K562 (cell line): Measurements from ENCODE around the gene ABCB4. TPM values are rescaled to one million over a fixed set of nuclear protein-coding genes. Genes with fewer than 3 reads are reported as not detected.

Experiments used
- ARID1B ChIP-seq: fragments of 450-650 bp; IDR thresholded peaks from 2 replicates; pipeline ENCODE4 v1.6.1; 2016; ENCODE audit warnings: antibody characterized with exemption, mild to moderate bottlenecking, inconsistent platforms
- BRF1 ChIP-seq: IDR thresholded peaks from 3 replicates; pipeline ENCODE4 v1.6.1; 2011; ENCODE audit warnings: borderline replicate concordance, mild to moderate bottlenecking; ENCODE audit not compliant: insufficient read length; ENCODE audit errors: extremely low read depth
- CBFB ChIP-seq: sonication (generic); formaldehyde crosslinking; IDR thresholded peaks from 2 replicates; pipeline ENCODE4 v1.4.0; 2020; ENCODE audit warnings: mild to moderate bottlenecking, missing genetic modification reagents
- CCNT2 ChIP-seq: IDR thresholded peaks from 2 replicates; pipeline ENCODE4 v1.6.1; 2011; ENCODE audit warnings: borderline replicate concordance, low read depth, mild to moderate bottlenecking, moderate library complexity, mixed read lengths, low read length; ENCODE audit not compliant: insufficient read length; ENCODE audit errors: extremely low read depth
- IRF9 ChIP-seq: fragments of 450-650 bp; IDR thresholded peaks from 2 replicates; pipeline ENCODE4 v1.6.1; 2016; ENCODE audit warnings: missing biosample characterization, missing genetic modification characterization
- MAFG ChIP-seq: fragments of 450-650 bp; conservative IDR thresholded peaks from 2 replicates; pipeline ENCODE4 v1.6.1; 2016; ENCODE audit warnings: missing genetic modification characterization, missing compliant biosample characterization
- MCM2 ChIP-seq: fragments of 450-650 bp; IDR thresholded peaks from 2 replicates; pipeline ENCODE4 v1.6.1; 2017; ENCODE audit warnings: low read depth, mild to moderate bottlenecking
- MEF2D ChIP-seq: conservative IDR thresholded peaks from 2 replicates; pipeline ENCODE4 v1.6.1; 2016; ENCODE audit warnings: low read depth, missing genetic modification characterization, missing compliant biosample characterization
- MEIS2 ChIP-seq: fragments of 450-650 bp; IDR thresholded peaks from 2 replicates; pipeline ENCODE4 v1.6.1; 2014; ENCODE audit warnings: mild to moderate bottlenecking; ENCODE audit not compliant: partially characterized antibody
- NFE2 ChIP-seq: IDR thresholded peaks from 2 replicates; pipeline ENCODE4 v1.6.1; 2014; ENCODE audit warnings: antibody characterized with exemption, low read depth
- PML ChIP-seq: IDR thresholded peaks from 2 replicates; pipeline ENCODE4 v1.6.1; 2012; ENCODE audit warnings: low read length, inconsistent platforms
- SIN3A ChIP-seq, 2 experiments: fragments of 150-350 bp in 1 of 2; IDR thresholded peaks; 2 replicates each; pipeline ENCODE4 v1.6.1; 2011 to 2016; ENCODE audit warnings: borderline replicate concordance in 2 of 2, low read depth in 2 of 2, low read length in 2 of 2, mild to moderate bottlenecking in 2 of 2, moderate library complexity in 2 of 2; ENCODE audit not compliant: control insufficient read depth in 1 of 2
- WHSC1 ChIP-seq: IDR thresholded peaks from one replicate; pipeline ENCODE4 v1.6.1; 2012; ENCODE audit warnings: low read length, control low read depth, inconsistent platforms
- ZNF140 ChIP-seq: fragments of 250-450 bp; sonication (Bioruptor Pico); IDR thresholded peaks from 2 replicates; pipeline ENCODE4 v1.8.0; 2021; ENCODE audit warnings: moderate library complexity, mild to moderate bottlenecking, inconsistent platforms
- ZNF77 ChIP-seq: fragments of 250-450 bp; sonication (Bioruptor Pico); IDR thresholded peaks from 2 replicates; pipeline ENCODE4 v1.5.0; 2020
- polyA plus RNA-seq, 8 experiments: library from polyadenylated mRNA; depleted of rRNA in 4 of 8; stranded (reverse) in 5 of 8; unstranded in 3 of 8; fragments of >200 nt; fragmentation: Nextera tagmentation in 2 of 8; fragmentation: Illumina TruSeq in 1 of 8; extraction: Ambion mirVana in 2 of 8; extraction: Trizol in 1 of 8; gene quantifications; 2 replicates each; pipeline versions ENCODE4 v1.2.1 to v1.2.3, GENCODE V29; 2011 to 2014; ENCODE audit warnings: inconsistent platforms in 1 of 8, missing spikeins in 1 of 8
- total RNA-seq, 7 experiments: library from RNA; depleted of rRNA in 6 of 7; stranded (reverse); fragments of >200 nt in 6 of 7; fragmentation: Illumina TruSeq in 2 of 7; extraction: Trizol in 2 of 7; gene quantifications; 2 replicates each; pipeline versions ENCODE4 v1.2.1 to v1.2.3, GENCODE V29; 2011 to 2021; ENCODE audit warnings: low replicate concordance in 1 of 7
- TF ChIP-seq, protein P1 (sequence below): fragments of 450-650 bp; IDR thresholded peaks from 2 replicates; pipeline ENCODE4 v1.6.1; 2016; ENCODE audit warnings: mild to moderate bottlenecking, moderate library complexity
- TF ChIP-seq, protein P2 (sequence below): sonication (generic); formaldehyde crosslinking; IDR thresholded peaks from 2 replicates; pipeline ENCODE4 v1.9.0; 2022; ENCODE audit warnings: mild to moderate bottlenecking, missing genetic modification reagents

Gene ABCB4
- total and polyA plus RNA-seq, 9 of the 15 experiments (the other 6 are each of a cell fraction or from before 2014, with no cell fraction given) = 0.06 to 0.73 (median 0.40) TPM

- TF ChIP-seq MEF2D (tag) (no peak), ARID1B (peak; percentile 65), BRF1 (no peak), CCNT2 (no peak), PML (no peak), WHSC1 (no peak), SIN3A (IDR thresholded peaks at IDR 0.05; ENCODE audit: borderline replicate concordance in 2 of 2, control insufficient read depth in 1 of 2, low read depth in 2 of 2, low read length in 2 of 2) (no peak), MCM2 (no peak), IRF9 (no peak), ZNF140 (CRISPR knock-in tag) (no peak), MEIS2 (no peak), CBFB (CRISPR knock-in tag) (no peak), NFE2 (peak; percentile 98), ZNF77 (CRISPR knock-in tag) (no peak), MAFG (peak; percentile 99)
- TF ChIP-seq, protein P1, sequence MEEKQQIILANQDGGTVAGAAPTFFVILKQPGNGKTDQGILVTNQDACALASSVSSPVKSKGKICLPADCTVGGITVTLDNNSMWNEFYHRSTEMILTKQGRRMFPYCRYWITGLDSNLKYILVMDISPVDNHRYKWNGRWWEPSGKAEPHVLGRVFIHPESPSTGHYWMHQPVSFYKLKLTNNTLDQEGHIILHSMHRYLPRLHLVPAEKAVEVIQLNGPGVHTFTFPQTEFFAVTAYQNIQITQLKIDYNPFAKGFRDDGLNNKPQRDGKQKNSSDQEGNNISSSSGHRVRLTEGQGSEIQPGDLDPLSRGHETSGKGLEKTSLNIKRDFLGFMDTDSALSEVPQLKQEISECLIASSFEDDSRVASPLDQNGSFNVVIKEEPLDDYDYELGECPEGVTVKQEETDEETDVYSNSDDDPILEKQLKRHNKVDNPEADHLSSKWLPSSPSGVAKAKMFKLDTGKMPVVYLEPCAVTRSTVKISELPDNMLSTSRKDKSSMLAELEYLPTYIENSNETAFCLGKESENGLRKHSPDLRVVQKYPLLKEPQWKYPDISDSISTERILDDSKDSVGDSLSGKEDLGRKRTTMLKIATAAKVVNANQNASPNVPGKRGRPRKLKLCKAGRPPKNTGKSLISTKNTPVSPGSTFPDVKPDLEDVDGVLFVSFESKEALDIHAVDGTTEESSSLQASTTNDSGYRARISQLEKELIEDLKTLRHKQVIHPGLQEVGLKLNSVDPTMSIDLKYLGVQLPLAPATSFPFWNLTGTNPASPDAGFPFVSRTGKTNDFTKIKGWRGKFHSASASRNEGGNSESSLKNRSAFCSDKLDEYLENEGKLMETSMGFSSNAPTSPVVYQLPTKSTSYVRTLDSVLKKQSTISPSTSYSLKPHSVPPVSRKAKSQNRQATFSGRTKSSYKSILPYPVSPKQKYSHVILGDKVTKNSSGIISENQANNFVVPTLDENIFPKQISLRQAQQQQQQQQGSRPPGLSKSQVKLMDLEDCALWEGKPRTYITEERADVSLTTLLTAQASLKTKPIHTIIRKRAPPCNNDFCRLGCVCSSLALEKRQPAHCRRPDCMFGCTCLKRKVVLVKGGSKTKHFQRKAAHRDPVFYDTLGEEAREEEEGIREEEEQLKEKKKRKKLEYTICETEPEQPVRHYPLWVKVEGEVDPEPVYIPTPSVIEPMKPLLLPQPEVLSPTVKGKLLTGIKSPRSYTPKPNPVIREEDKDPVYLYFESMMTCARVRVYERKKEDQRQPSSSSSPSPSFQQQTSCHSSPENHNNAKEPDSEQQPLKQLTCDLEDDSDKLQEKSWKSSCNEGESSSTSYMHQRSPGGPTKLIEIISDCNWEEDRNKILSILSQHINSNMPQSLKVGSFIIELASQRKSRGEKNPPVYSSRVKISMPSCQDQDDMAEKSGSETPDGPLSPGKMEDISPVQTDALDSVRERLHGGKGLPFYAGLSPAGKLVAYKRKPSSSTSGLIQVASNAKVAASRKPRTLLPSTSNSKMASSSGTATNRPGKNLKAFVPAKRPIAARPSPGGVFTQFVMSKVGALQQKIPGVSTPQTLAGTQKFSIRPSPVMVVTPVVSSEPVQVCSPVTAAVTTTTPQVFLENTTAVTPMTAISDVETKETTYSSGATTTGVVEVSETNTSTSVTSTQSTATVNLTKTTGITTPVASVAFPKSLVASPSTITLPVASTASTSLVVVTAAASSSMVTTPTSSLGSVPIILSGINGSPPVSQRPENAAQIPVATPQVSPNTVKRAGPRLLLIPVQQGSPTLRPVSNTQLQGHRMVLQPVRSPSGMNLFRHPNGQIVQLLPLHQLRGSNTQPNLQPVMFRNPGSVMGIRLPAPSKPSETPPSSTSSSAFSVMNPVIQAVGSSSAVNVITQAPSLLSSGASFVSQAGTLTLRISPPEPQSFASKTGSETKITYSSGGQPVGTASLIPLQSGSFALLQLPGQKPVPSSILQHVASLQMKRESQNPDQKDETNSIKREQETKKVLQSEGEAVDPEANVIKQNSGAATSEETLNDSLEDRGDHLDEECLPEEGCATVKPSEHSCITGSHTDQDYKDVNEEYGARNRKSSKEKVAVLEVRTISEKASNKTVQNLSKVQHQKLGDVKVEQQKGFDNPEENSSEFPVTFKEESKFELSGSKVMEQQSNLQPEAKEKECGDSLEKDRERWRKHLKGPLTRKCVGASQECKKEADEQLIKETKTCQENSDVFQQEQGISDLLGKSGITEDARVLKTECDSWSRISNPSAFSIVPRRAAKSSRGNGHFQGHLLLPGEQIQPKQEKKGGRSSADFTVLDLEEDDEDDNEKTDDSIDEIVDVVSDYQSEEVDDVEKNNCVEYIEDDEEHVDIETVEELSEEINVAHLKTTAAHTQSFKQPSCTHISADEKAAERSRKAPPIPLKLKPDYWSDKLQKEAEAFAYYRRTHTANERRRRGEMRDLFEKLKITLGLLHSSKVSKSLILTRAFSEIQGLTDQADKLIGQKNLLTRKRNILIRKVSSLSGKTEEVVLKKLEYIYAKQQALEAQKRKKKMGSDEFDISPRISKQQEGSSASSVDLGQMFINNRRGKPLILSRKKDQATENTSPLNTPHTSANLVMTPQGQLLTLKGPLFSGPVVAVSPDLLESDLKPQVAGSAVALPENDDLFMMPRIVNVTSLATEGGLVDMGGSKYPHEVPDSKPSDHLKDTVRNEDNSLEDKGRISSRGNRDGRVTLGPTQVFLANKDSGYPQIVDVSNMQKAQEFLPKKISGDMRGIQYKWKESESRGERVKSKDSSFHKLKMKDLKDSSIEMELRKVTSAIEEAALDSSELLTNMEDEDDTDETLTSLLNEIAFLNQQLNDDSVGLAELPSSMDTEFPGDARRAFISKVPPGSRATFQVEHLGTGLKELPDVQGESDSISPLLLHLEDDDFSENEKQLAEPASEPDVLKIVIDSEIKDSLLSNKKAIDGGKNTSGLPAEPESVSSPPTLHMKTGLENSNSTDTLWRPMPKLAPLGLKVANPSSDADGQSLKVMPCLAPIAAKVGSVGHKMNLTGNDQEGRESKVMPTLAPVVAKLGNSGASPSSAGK = no peak
- TF ChIP-seq, protein P2, sequence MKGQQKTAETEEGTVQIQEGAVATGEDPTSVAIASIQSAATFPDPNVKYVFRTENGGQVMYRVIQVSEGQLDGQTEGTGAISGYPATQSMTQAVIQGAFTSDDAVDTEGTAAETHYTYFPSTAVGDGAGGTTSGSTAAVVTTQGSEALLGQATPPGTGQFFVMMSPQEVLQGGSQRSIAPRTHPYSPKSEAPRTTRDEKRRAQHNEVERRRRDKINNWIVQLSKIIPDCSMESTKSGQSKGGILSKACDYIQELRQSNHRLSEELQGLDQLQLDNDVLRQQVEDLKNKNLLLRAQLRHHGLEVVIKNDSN (CRISPR knock-in tag) = no peak
Observed at GRCh38 chr7:87370660-87371180, 104.8 kb downstream of the ABCB4 start (continued).
